A204.1 (cell line): Measurements from ENCODE around the gene ZFPM1.

Experiments
- FAIRE-seq: peaks from 2 replicates; lab custom pipeline; 2012; peaks lifted over from hg19 to GRCh38; lab: Jason Lieb, UNC

The ZFPM1 gene

DNA sequence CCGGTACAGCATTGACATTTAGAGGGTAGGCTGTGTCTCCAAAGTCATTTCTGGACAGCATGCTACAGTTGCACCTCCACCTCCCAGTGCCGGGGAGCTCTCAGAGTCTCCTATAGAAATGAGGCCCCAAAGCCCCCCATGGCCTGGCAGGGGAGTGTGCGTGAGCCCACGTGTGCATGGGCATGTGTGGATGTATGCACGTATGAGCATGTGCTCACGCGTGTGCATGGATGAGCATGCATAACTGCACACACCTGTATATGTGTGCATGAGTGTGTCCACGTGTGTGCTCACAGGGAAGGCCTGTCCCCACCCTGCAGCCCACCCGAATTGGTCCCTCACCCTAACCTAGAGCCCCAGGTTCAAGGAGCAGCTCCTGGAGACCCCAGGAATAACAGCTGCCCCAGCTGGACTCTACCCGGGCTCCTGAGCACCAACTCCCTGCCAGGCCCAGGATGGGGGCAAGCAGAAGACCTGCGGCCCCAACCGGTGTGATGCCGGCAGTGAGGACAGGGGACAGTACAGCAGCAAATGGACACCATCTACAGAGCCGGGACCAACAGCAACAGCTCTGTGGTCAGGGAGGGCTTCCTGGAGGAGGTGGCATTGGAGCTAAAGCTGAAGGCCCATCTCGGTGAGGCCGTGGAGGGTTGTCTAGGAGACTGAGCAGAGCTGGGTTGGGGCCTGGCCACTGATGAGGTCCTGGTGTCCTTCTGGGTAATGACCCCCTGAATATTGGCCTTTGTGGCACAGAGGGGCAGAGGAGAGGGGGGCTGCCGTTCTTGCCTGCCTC, 35.2 kb upstream of the ZFPM1 start:
- no peak for FAIRE-seq

DNA sequence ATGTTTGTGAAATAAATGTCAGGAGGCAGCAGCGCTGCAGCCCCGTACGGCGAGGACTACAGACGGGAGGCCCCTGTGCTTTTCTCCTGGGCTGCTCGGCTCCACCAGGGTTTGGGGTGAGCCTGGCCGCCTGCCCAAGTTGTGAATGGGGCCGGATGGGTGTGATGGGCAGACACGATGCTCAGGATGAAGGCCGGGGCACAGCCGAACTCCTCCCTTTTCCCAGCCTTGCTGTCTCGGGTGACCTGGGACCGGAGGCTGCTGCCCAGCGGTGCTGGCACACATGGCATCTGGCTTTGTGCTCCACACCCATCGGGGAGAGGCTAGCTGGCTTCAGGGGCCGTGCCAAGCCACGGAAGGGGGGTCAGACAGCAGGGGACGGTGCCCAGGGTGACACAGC, 34.2 kb upstream of the ZFPM1 start:
- no peak for FAIRE-seq

DNA sequence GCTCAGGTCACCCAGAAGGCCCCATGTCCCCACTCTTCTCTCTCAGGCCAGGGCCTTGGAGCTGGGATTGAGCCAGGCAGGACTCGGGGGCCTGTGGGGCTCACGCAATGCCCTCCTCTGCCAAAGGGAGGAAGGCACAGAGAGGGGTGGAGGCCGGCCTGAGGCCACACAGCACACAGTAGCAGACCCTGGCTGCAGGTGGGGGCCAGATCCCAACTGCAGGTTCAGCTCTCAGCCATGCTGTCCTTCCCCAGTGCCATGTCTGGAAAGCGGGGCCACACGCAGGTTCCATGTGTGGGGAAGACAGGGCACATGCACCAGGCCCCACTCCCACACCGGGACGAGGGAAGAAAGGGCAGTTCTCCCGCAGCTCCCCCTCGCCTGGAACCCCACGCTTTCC, 33.3 kb upstream of the ZFPM1 start:
- FAIRE-seq: no peak

DNA sequence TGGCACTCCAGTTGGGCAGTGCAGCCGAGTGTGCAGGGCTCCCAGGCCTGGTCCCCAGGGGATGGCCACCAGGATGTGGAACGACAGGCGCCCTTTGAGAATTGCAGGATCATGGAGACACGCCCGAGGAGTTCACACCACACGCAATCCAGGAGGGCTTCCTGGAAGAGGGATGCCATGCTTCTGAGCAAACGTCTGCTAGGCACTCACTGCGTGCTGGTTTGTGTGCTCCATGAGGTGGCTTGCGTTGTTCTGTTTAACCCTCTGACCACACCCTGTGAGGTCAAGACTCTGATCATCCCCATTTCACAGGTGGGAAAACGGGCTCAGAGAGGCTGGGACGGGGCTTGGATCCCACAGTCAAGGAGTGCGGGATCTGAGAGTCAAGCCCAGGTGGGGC, 32.6 kb upstream of the ZFPM1 start:
- FAIRE-seq: no peak

DNA sequence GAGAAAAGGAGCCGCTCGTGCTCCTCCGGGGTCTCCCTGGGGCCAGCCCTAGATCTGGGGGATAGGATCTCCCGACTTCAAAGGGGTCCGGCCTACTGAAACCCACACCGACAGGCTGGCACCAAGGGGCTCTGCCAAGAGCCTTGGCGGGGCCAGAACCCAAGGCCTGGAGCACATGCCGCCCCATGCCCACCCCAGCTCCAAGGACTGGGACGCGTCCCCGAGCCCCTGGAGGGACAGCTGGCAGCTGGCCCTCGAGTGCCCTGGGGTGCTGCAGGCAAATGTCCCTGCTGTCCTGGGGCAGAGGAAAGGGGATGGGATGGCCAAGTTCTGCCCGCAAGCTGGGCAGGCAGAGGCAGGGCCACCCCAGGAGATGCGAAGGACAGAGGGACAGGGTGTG, 31.8 kb upstream of the ZFPM1 start:
- no peak for FAIRE-seq

DNA sequence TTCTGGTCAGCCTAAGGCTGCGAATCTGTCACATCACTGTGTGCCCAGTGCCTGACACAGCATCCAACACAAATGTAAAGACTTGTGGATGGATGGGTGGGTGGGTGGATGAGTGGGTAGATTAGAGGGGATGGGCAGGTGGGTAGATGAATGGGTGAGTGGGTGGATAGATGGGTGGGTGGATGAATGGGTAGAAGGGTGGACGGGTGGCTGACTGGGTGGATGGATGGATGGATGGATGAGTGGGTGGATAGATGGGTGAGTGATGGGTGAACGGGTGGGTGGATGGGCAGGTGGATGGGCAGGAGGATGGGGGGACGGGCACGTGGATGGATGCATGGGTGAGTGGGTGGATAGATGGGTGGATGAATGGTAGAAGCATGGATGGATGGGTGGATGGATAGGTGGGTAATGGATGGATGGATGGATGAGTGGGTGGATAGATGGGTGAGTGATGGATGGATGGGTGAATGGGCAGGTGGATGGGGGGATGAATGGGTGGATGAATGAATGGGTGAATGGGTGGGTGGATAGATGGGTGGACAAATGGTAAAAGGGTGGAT, 31.1 kb upstream of the ZFPM1 start:
- no peak for FAIRE-seq

DNA sequence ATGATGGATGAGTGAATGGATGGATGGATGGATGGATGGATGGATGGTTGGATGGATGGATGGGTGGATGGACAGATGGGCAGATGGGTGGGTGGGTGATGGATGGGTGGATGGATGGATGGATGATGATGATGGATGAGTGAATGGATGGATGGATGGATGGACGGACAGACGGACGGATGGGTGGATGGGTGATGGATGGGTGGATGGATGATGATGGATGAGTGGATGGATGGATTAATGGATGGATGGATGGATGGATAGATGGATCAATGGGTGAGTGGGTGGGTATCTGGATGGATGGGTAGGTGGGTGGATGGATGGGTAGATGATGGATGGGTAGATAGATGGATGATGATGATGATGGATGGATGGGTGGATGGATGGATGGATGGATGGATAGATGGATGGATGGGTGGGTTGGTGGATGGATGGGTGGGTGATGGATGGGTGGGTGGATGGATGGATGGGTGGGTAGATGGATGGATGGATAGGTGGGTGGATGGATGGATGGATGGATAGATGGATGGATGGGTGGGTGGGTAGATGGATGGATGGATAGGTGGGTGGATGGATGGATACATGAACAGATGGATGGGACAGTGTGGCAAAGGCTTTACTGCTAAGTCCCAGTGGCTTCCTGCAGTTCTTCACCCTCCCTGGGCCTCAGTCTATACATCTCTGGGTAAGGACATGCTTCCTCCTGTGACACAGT, 30.2 kb upstream of the ZFPM1 start:
- FAIRE-seq: no peak

DNA sequence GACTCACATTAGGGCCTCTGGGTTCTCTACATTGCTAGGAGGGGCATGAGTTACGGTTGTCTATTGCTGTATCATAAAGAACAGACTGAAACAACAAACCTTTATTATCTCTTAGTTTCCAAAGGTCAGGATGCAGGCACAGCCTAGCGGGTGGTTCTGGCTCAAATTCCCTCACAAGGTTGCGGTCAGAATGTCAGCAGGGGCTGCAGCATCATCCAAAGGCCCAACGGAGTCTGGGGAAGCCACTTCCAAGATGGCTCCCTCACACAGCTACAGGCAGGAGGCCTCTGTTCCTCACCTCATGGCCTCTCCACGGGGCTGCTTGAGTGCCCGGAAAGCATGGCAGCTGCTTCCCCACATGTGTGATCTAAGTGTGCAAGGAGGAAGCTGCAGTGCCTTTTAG, 29.6 kb upstream of the ZFPM1 start:
- no peak for FAIRE-seq

DNA sequence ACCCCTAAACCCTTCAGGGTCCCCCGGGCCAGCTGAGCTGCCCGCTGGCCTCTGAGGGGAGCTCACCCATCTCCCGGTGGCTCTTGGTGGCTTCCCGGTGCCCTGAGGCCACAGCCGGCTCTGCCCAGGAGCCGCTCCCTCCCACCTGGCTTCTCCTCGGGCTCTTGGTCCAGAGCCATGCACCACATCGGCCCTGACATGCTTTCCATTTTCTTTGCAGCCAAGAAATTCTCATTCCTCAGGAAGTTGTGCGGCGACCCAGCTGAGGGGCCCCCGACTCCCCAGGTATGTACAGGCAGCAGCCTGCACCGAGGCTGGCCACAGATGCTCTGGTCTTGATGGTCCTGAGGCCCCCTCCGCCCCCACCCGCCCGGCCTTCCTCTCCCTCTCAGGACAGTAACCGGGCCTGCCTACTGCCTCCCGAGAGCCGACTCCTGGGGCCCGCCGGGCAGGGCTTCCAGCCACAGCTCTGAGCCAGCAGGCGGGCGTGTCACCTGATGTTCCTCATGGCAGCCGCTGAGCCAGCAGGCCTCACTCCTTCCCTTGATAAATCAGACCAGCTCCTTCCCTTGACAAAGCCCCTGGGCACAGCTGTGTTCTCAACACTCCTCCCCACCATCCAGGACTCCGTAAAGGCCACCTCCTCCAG, 28.4 kb upstream of the ZFPM1 start:
- no peak for FAIRE-seq

DNA sequence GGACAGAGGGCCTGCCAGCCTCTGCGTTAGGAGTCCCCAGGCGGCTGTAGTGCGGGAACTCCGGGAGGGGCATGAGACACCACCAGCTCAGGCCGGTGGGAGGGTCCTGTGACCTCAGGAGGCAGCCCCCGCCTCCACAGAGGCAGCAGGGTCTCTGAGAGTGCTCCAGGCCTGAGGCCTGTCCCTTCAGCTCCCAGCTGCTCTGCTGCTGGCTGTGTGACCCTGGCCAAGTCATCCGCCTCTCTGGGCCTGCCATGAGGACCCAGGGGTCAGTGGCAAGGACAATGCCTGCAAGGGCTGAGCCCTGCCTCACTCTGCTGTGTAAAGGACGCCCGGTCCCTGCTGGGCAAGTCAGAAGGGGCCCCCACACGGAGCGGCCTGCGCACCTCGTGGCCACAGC, 27.1 kb upstream of the ZFPM1 start:
- FAIRE-seq: no peak

DNA sequence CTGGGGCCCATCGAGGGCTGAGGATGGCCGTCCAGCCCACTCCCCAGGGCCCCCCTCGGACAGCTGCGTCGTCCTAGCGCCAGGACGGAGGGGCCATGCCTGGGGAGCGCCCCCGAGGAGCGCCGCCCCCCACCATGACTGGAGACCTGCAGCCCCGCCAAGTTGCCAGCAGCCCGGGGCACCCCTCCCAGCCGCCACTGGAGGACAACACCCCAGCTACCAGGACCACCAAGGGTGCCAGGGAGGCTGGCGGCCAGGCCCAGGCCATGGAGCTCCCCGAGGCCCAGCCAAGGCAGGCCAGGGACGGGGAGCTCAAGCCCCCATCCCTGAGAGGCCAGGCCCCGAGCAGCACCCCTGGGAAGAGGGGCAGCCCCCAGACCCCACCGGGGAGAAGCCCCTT, 25.7 kb upstream of the ZFPM1 start:
- FAIRE-seq: no peak

DNA sequence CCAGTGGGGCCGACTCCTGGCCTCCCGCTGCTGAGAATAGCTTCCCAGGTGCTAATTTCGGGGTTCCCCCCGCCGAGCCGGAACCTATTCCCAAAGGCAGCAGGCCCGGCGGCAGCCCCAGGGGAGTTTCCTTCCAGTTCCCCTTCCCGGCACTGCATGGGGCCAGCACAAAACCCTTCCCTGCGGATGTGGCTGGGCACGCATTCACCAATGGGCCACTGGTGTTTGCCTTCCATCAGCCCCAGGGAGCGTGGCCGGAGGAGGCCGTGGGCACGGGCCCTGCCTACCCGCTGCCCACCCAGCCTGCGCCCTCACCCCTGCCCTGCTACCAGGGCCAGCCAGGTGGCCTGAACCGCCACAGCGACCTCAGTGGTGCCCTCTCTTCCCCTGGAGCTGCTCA, 24.9 kb upstream of the ZFPM1 start:
- FAIRE-seq: no peak

DNA sequence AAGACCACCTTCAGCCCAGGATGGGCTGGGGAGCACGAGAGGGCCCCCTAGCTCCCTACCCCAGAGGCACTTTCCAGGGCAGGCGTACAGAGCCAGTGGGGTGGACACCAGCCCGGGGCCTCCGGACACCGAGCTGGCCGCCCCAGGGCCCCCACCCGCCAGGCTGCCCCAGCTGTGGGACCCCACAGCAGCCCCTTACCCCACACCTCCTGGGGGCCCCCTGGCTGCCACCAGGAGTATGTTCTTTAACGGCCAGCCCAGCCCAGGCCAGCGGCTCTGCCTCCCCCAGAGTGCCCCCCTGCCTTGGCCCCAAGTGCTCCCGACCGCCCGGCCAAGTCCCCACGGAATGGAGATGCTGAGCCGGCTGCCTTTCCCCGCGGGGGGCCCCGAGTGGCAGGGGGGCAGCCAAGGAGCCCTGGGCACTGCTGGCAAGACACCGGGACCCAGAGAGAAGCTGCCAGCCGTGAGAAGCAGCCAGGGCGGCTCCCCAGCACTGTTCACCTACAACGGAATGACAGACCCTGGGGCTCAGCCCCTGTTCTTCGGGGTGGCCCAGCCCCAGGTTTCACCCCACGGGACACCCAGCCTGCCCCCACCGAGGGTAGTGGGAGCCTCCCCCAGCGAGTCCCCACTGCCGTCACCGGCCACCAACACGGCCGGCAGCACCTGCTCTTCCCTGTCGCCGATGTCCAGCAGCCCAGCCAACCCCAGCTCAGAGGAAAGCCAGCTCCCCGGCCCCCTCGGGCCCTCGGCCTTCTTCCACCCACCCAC, 24.3 kb upstream of the ZFPM1 start:
- FAIRE-seq: no peak

DNA sequence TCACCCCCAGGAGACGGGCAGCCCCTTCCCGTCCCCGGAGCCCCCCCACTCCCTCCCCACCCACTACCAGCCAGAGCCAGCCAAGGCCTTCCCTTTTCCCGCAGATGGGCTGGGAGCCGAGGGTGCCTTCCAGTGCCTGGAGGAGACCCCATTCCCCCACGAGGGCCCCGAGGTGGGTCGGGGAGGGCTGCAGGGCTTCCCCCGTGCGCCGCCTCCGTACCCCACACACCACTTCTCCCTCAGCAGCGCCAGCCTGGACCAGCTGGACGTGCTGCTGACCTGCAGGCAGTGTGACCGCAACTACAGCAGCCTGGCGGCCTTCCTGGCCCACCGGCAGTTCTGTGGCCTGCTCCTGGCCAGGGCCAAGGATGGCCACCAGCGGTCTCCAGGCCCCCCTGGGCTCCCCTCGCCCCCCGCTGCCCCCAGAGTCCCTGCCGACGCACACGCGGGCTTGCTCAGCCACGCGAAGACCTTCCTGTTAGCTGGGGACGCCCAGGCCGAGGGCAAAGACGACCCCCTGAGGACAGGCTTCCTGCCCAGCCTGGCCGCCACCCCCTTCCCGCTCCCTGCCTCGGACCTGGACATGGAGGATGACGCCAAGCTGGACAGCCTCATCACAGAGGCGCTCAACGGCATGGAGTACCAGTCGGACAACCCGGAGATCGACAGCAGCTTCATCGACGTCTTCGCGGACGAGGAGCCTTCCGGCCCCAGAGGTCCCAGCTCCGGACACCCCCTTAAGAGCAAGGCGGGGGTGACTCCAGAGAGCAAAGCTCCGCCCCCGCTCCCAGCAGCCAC, 23.5 kb upstream of the ZFPM1 start:
- no peak for FAIRE-seq

DNA sequence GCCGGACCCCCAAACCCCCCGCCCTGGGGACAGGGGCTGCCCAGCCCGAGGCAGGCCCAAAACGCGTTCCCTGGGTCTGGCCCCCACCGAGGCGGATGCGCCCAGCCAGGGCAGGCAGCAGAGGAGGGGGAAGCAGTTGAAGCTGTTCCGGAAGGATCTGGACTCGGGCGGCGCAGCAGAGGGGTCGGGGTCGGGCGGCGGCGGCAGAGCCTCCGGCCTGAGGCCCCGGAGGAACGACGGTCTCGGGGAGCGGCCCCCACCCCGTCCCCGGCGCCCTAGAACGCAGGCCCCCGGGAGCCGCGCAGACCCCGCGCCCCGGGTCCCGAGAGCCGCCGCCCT, 22.9 kb upstream of the ZFPM1 start:
- FAIRE-seq: no peak

DNA sequence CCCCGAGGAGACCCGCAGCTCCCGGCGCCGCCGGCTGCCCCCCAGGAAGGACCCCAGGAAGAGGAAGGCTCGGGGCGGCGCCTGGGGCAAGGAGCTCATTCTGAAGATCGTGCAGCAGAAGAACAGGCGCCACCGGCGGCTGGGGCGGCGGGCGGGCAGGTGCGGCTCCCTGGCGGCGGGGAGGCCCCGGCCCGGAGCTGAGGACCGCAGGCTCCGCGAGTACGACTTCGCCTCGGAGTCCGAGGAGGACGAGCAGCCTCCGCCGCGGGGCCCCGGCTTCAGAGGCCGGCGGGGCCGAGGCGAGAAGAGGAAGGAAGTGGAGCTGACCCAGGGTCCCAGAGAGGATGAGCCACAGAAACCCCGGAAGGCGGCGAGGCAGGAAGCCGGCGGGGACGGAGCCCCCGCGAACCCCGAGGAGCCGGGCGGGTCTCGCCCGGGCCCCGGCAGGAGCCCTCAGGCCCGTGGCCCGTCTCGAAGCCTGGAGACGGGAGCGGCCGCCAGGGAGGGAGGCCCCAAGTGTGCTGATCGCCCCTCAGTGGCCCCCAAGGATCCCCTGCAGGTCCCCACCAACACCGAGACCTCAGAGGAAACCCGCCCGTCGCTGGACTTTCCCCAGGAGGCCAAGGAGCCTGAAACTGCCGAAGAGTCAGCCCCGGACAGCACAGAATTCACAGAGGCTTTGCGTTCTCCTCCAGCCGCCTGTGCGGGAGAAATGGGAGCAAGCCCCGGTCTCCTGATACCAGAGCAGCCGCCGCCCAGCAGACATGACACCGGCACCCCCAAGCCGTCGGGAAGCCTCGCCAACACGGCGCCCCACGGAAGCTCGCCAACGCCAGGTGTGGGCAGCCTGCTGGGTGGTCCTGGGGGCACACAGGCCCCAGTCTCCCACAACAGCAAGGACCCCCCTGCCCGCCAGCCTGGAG, 22.3 kb upstream of the ZFPM1 start:
- no peak for FAIRE-seq

DNA sequence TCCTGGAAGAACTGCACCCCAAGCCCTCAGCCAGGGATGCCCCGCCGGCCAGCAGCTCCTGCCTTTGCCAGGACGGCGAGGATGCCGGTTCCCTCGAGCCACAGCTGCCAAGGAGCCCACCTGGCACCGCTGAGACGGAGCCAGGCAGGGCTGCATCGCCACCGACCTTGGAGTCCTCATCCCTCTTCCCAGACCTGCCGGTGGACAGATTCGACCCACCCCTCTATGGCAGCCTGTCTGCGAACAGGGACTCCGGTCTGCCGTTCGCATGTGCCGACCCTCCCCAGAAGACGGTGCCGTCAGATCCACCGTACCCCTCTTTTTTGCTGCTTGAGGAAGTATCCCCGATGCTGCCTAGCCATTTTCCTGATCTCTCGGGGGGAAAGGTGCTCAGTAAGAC, 21.4 kb upstream of the ZFPM1 start:
- FAIRE-seq: no peak

DNA sequence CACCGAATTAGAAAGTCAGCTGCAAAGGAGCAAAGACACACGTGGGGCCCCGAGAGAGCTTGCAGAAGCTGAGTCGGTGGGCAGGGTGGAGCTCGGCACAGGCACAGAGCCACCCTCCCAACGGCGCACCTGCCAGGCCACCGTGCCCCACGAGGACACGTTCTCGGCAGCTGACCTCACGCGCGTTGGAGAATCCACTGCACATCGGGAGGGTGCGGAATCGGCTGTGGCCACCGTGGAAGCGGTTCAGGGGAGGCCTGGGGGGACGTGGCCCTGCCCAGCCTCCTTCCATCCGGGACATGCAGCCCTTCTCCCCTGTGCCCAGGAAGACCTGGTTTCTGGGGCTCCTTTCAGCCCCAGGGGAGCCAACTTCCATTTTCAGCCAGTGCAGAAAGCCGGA, 20.9 kb upstream of the ZFPM1 start:
- no peak for FAIRE-seq

DNA sequence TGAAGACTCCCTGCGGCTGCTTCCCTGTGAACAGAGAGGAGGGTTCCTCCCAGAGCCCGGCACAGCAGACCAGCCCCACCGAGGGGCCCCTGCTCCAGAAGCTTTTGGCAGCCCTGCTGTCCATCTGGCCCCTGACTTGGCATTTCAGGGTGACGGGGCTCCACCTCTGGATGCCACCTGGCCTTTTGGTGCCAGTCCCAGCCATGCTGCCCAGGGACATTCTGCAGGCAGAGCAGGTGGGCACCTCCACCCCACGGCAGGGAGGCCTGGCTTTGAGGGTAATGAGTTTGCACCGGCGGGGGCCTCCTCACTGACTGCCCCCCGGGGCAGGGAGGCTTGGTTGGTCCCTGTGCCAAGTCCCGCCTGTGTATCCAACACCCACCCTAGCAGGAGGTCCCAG, 20.3 kb upstream of the ZFPM1 start:
- no peak for FAIRE-seq

DNA sequence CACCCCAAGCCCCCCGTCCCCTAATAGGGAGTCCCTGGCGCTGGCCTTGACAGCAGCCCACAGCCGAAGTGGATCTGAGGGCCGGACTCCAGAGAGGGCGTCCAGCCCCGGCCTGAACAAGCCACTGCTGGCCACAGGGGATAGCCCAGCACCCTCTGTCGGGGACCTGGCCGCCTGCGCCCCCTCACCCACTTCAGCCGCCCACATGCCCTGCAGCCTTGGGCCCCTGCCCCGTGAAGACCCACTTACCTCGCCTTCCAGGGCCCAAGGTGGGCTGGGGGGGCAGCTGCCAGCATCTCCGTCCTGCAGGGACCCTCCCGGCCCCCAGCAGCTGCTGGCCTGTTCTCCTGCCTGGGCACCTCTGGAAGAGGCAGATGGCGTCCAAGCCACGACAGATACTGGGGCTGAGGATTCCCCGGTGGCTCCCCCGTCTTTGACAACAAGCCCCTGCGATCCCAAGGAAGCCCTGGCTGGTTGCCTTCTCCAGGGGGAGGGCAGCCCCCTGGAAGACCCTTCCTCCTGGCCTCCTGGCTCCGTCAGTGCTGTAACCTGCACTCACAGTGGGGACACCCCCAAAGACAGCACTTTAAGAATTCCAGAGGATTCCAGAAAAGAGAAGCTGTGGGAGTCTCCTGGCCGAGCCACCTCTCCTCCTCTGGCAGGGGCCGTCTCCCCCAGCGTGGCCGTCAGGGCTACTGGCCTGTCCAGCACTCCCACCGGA, 19.3 kb upstream of the ZFPM1 start:
- FAIRE-seq: no peak
